Measurements from ENCODE around the gene CRHBP. TPM values are rescaled to one million over a fixed set of nuclear protein-coding genes. Genes with fewer than 3 reads are reported as not detected.

Gene CRHBP
- total and polyA plus RNA-seq, 2 donors (not counting 3 experiments of a cell fraction or from before 2014, with no cell fraction given) = 0.08 to 0.51 TPM

- Histone ChIP-seq H3K9me1 (replicated peaks; ENCODE audit: control insufficient read depth, extremely low read depth, insufficient read depth, low read length) (no peaks in the 10 kb centered on the region), H2AFZ (ENCODE audit: low read depth, low read length) (no peak overlapping the region), H3K9ac (replicated peaks; ENCODE audit: extremely low read depth, insufficient read depth, low read length) (no peak overlapping the region), H3K4me3 (replicated peaks in 1 of 3; ENCODE audit: insufficient read depth in 1 of 3, low read depth in 1 of 3, low read length in 3 of 3) (no peak overlapping the region), H3K27me3 (ENCODE audit: control insufficient read depth in 2 of 2, insufficient read depth in 2 of 2, low read length in 2 of 2) (peaks cover 6 to 9% of the 10 kb centered on the region in 2 experiments), H3K79me2 (ENCODE audit: control insufficient read depth, insufficient read depth, low read length) (no peaks in the 10 kb centered on the region), H3K36me3 (ENCODE audit: control insufficient read depth in 2 of 2, extremely low read depth in 1 of 2, insufficient read depth in 2 of 2, low read length in 2 of 2) (no peaks in the 10 kb centered on the region), H3K9me3 (replicated peaks; ENCODE audit: control insufficient read depth, insufficient read depth, low read length) (no peaks in the 10 kb centered on the region), H3K4me1 (ENCODE audit: control insufficient read depth, extremely low read depth, insufficient read depth, low read length) (no peaks in the 10 kb centered on the region), H3K27ac (ENCODE audit: insufficient read depth, low read depth, low read length) (no peak overlapping the region), H4K20me1 (replicated peaks; ENCODE audit: control insufficient read depth, extremely low read depth, insufficient read depth, low read length) (no peaks in the 10 kb centered on the region), H3K4me2 (ENCODE audit: insufficient read depth, low read length) (no peak overlapping the region)
- dilution Hi-C loops (cut with MboI; ENCODE audit: extremely low pct_ligation_motif_present, low sequenced_read_pairs) (no loop called here), intact Hi-C loops (cut with micrococcal nuclease) (no loop called here)
- ChIA-PET POLR2A (no interaction called here), CTCF (interaction anchor here (1.2 kb wide), 1 partner anchor 23 kb away, joined by 4 read pairs; no protein-coding TSS in a partner anchor)
- DNase-seq (ENCODE audit: low read depth, low spot score) (no peak), FAIRE-seq (no peak)
- TF ChIP-seq POLR2A (IDR thresholded peaks at IDR 0.05; ENCODE audit: low read depth, low read length) = no peak
- TF ChIP-seq FOS (IDR thresholded peaks at IDR 0.05; ENCODE audit: borderline replicate concordance, insufficient read depth, low read length) = no peak
- TF ChIP-seq EZH2 (IDR thresholded peaks at IDR 0.05; ENCODE audit: borderline replicate concordance, low read depth, low read length, severe bottlenecking) = no peak
- TF ChIP-seq GATA2 (IDR thresholded peaks at IDR 0.05; ENCODE audit: insufficient read depth, insufficient read length, low read depth, low read length) = no peak
- no peak for TF ChIP-seq POLR2AphosphoS5 (IDR thresholded peaks at IDR 0.05; ENCODE audit: insufficient read depth, low read depth, low read length)
- TF ChIP-seq JUN (IDR thresholded peaks at IDR 0.05; ENCODE audit: borderline replicate concordance, insufficient read depth, insufficient read length, low read depth) = no peak
- TF ChIP-seq MAX (IDR thresholded peaks at IDR 0.05; ENCODE audit: insufficient read depth, insufficient read length) = no peak
- TF ChIP-seq MYC (IDR thresholded peaks at IDR 0.05; ENCODE audit: low read depth, low read length) = no peak
- no peak for TF ChIP-seq CTCF (IDR thresholded peaks at IDR 0.05; ENCODE audit: extremely low read depth in 1 of 2, insufficient read depth in 1 of 2, low read depth in 1 of 2, low read length in 2 of 2)
- no TSS peak for BruUV-seq (replicated peaks)
Observed at GRCh38 chr5:77012601-77013000, 59.8 kb downstream of the CRHBP start.
